ENCODE data around the gene CSNK1G1. TPM values are rescaled to one million over a fixed set of nuclear protein-coding genes. Genes with fewer than 3 reads are reported as not detected.
"Not testable (repeated sequence)": the region's sequence is repeated elsewhere in the genome, so short reads cannot be mapped to it uniquely, and the experiment has no call there.

Gene CSNK1G1
- total RNA-seq, 1 donor from 2014 or later, result 27.7 TPM

- Mint-ChIP-seq H3K4me1 (ENCODE audit: low read depth) (peaks cover 11% of the 10 kb centered on the region), H3K27me3 (no peaks in the 10 kb centered on the region), H3K9me3 (ENCODE audit: low read depth) (no peaks in the 10 kb centered on the region), H3K4me3 (ENCODE audit: low read depth) (peak overlapping the region; percentile 71), H3K36me3 (ENCODE audit: insufficient read depth) (no peaks in the 10 kb centered on the region), H3K27ac (no peak overlapping the region)
- TF ChIP-seq CTCF (IDR thresholded peaks at IDR 0.05; ENCODE audit: unreplicated experiment), result no peak
- no peak for DNase-seq (ENCODE audit: low spot score, unreplicated experiment)
Observed at GRCh38 chr15:64379216-64379960, 23.4 kb upstream of the CSNK1G1 start.

GRCh38 chr15:64373360-64373759, 17.4 kb upstream of the CSNK1G1 start:
- DNase-seq (ENCODE audit: low spot score, unreplicated experiment), result no peak
- TF ChIP-seq CTCF (IDR thresholded peaks at IDR 0.05; ENCODE audit: unreplicated experiment), result no peak
- no peak overlapping the region for H3K4me3 Mint-ChIP-seq (ENCODE audit: low read depth)
- peaks cover 3% of the 10 kb centered on the region for H3K36me3 Mint-ChIP-seq (ENCODE audit: insufficient read depth)
- H3K27ac Mint-ChIP-seq, result no peak overlapping the region
- no peaks in the 10 kb centered on the region for H3K9me3 Mint-ChIP-seq (ENCODE audit: low read depth)
- H3K4me1 Mint-ChIP-seq (ENCODE audit: low read depth), result no peaks in the 10 kb centered on the region
- H3K27me3 Mint-ChIP-seq, result no peaks in the 10 kb centered on the region

- not testable (repeated sequence) for H3K4me3 Mint-ChIP-seq (ENCODE audit: low read depth); H3K9me3 Mint-ChIP-seq (ENCODE audit: low read depth); H3K36me3 Mint-ChIP-seq (ENCODE audit: insufficient read depth); H3K27ac Mint-ChIP-seq; DNase-seq (ENCODE audit: low spot score, unreplicated experiment); H3K27me3 Mint-ChIP-seq; H3K4me1 Mint-ChIP-seq (ENCODE audit: low read depth)
Observed at GRCh38 chr15:64371383-64371782, 15.4 kb upstream of the CSNK1G1 start.

GRCh38 chr15:64369078-64369607, 13.2 kb upstream of the CSNK1G1 start:
- TF ChIP-seq CTCF (IDR thresholded peaks at IDR 0.05; ENCODE audit: unreplicated experiment), result no peak
- Mint-ChIP-seq H3K27ac (peak overlapping the region; percentile 37), H3K4me3 (ENCODE audit: low read depth) (no peak overlapping the region), H3K9me3 (ENCODE audit: low read depth) (no peaks in the 10 kb centered on the region), H3K27me3 (no peaks in the 10 kb centered on the region), H3K36me3 (ENCODE audit: insufficient read depth) (peaks cover 3% of the 10 kb centered on the region), H3K4me1 (ENCODE audit: low read depth) (no peaks in the 10 kb centered on the region)
- no peak for DNase-seq (ENCODE audit: low spot score, unreplicated experiment)

- no peak for DNase-seq (ENCODE audit: low spot score, unreplicated experiment)
- H3K4me1 Mint-ChIP-seq (ENCODE audit: low read depth), result peaks cover 5% of the 10 kb centered on the region
- no peak overlapping the region for H3K4me3 Mint-ChIP-seq (ENCODE audit: low read depth)
- TF ChIP-seq CTCF (IDR thresholded peaks at IDR 0.05; ENCODE audit: unreplicated experiment), result no peak
- H3K36me3 Mint-ChIP-seq (ENCODE audit: insufficient read depth), result no peaks in the 10 kb centered on the region
- no peaks in the 10 kb centered on the region for H3K9me3 Mint-ChIP-seq (ENCODE audit: low read depth)
- no peak overlapping the region for H3K27ac Mint-ChIP-seq
- no peaks in the 10 kb centered on the region for H3K27me3 Mint-ChIP-seq
Observed at GRCh38 chr15:64361259-64361658, 5.3 kb upstream of the CSNK1G1 start.

- H3K36me3 Mint-ChIP-seq (ENCODE audit: insufficient read depth), result no peaks in the 10 kb centered on the region
- peak overlapping the region; percentile 97 for H3K4me3 Mint-ChIP-seq (ENCODE audit: low read depth)
- TF ChIP-seq CTCF (IDR thresholded peaks at IDR 0.05; ENCODE audit: unreplicated experiment), result no peak
- H3K27me3 Mint-ChIP-seq, result no peaks in the 10 kb centered on the region
- no peaks in the 10 kb centered on the region for H3K9me3 Mint-ChIP-seq (ENCODE audit: low read depth)
- H3K4me1 Mint-ChIP-seq (ENCODE audit: low read depth), result peaks cover 14% of the 10 kb centered on the region
- DNase-seq (ENCODE audit: low spot score, unreplicated experiment), result no peak
- peak overlapping the region; percentile 95 for H3K27ac Mint-ChIP-seq
Observed at GRCh38 chr15:64356710-64357040, 702 bp upstream of the CSNK1G1 start.
